CD8-positive, alpha-beta memory T cell (primary cell): Measurements from ENCODE around the gene EXOC5. TPM values are rescaled to one million over a fixed set of nuclear protein-coding genes. Genes with fewer than 3 reads are reported as not detected.

Source experiments
- CTCF ChIA-PET: fragments of 350-600 bp; sonication (Branson Sonifier 250); formaldehyde crosslinking; loops from one replicate; lab custom pipeline; 2021; ENCODE audit warnings: antibody characterized with exemption; lab: Charles Lee
- POLR2A ChIA-PET: fragments of 350-600 bp; sonication (Branson Sonifier 250); formaldehyde crosslinking; loops from one replicate; lab custom pipeline; 2021; ENCODE audit warnings: antibody characterized with exemption; lab: Charles Lee
- DNase-seq, 5 donors: peaks; one replicate each; pipeline versions ENCODE4 v3.0.0 to v3.0.0-alpha.2; 2020 to 2022; ENCODE audit warnings: mixed read lengths in 1 of 5
- H3K27ac ChIP-seq: one replicate; pipeline ENCODE4 v1.7.0; 2013; ENCODE audit warnings: low read depth, mild to moderate bottlenecking, low read length, moderate library complexity
- H3K27me3 ChIP-seq: 2 replicates; pipeline ENCODE4 v1.7.0; 2013; ENCODE audit warnings: low read length, mild to moderate bottlenecking; ENCODE audit not compliant: insufficient read depth, poor library complexity, severe bottlenecking
- H3K36me3 ChIP-seq: 2 replicates; pipeline ENCODE4 v1.7.0; 2013; ENCODE audit warnings: mild to moderate bottlenecking, low read length, moderate library complexity; ENCODE audit not compliant: insufficient read depth
- H3K4me1 ChIP-seq: 2 replicates; pipeline ENCODE4 v1.7.0; 2013; ENCODE audit warnings: mild to moderate bottlenecking, low read length, moderate library complexity; ENCODE audit not compliant: insufficient read depth
- H3K4me3 ChIP-seq: 2 replicates; pipeline ENCODE4 v1.7.0; 2013; ENCODE audit warnings: mild to moderate bottlenecking, low read length
- H3K9me3 ChIP-seq: 2 replicates; pipeline ENCODE4 v1.7.0; 2013; ENCODE audit warnings: mild to moderate bottlenecking, low read length
- H3K27ac Mint-ChIP-seq, 8 donors: one replicate each; pipeline ENCODE4 v1.8.0; 2020 to 2021; ENCODE audit warnings: mixed read lengths in 8 of 8, mild to moderate bottlenecking in 6 of 8, inconsistent platforms in 3 of 8, moderate library complexity in 3 of 8
- H3K27me3 Mint-ChIP-seq, 2 donors: one replicate each; pipeline ENCODE4 v1.8.0; 2020 to 2021; ENCODE audit warnings: mixed read lengths in 2 of 2, mild to moderate bottlenecking in 1 of 2, moderate library complexity in 1 of 2
- H3K36me3 Mint-ChIP-seq, 3 donors: one replicate each; pipeline ENCODE4 v1.8.0; 2020 to 2021; ENCODE audit warnings: mixed read lengths in 3 of 3, inconsistent platforms in 1 of 3, mild to moderate bottlenecking in 1 of 3
- H3K4me1 Mint-ChIP-seq, 3 donors: one replicate each; pipeline ENCODE4 v1.8.0; 2020 to 2021; ENCODE audit warnings: mixed read lengths in 3 of 3, inconsistent platforms in 1 of 3, mild to moderate bottlenecking in 1 of 3
- H3K4me3 Mint-ChIP-seq, 7 donors: one replicate each; pipeline ENCODE4 v1.8.0; 2020 to 2021; ENCODE audit warnings: mixed read lengths in 7 of 7, mild to moderate bottlenecking in 6 of 7, moderate library complexity in 4 of 7, inconsistent platforms in 2 of 7
- H3K9me3 Mint-ChIP-seq, 5 donors: one replicate each; pipeline ENCODE4 v1.8.0; 2020 to 2022; ENCODE audit warnings: mixed read lengths in 5 of 5, mild to moderate bottlenecking in 3 of 5, moderate library complexity in 2 of 5, inconsistent platforms in 1 of 5
- polyA plus RNA-seq: library from polyadenylated mRNA; unstranded; fragments of 300-500 nt; fragmentation: Illumina TruSeq; gene quantifications from one replicate; pipeline ENCODE4 v1.2.3, GENCODE V29; 2021
- total RNA-seq, 2 experiments: library from RNA; stranded (reverse); gene quantifications; one replicate each; pipeline ENCODE4 v1.2.3, GENCODE V29; 2021

EXOC5 gene
- total RNA-seq (10 to 100 TPM; 84.9 to 89.9 TPM), polyA plus RNA-seq (52.8 TPM)

GRCh38 chr14:57268161-57269069 lies at the start of gene EXOC5, which contains the start of gene AP5M1:
TSS of gene EXOC5 (minus strand) at chr14:57268905. CDS start at chr14:57268648, 257 bp downstream.
TSS of gene AP5M1 (plus strand) at chr14:57268971. CDS start at chr14:57269315, 344 bp downstream.
- peak within 1 kb of the TSS; percentile 93 to 99 (median 98) for H3K4me3 Mint-ChIP-seq
- H3K4me1 ChIP-seq, result peaks cover 35% of the 10 kb centered on the region
- DNase-seq, result peak; percentile 88 to 94 (median 93)
- POLR2A ChIA-PET, result interaction anchor here (1.4 to 2.4 kb wide), 4 partner anchors 20 to 1159 kb away, joined by 3 to 23 read pairs (median 8); partner anchors contain the start of genes KIAA0586, NAA30, TIMM9 and TMEM260
- H3K36me3 Mint-ChIP-seq, result peaks cover 0 to 21% (median 0%) of the 10 kb centered on the region in 3 donors
- H3K9me3 Mint-ChIP-seq, result no peaks in the 10 kb centered on the region
- peak within 1 kb of the TSS; percentile 97 to 100 (median 99) for H3K27ac Mint-ChIP-seq
- H3K27me3 Mint-ChIP-seq, result no peaks in the 10 kb centered on the region
- H3K27me3 ChIP-seq, result no peaks in the 10 kb centered on the region
- H3K9me3 ChIP-seq, result no peaks in the 10 kb centered on the region
- peaks cover 66 to 85% (median 83%) of the 10 kb centered on the region in 3 donors for H3K4me1 Mint-ChIP-seq
- CTCF ChIA-PET, result interaction anchor here (1.2 to 1.6 kb wide), 5 partner anchors 14 to 1030 kb away, joined by 3 to 6 read pairs (median 3); partner anchors contain the start of genes ARID4A and NAA30
- H3K27ac ChIP-seq, result peak within 1 kb of the TSS; percentile 97
- peak within 1 kb of the TSS; percentile 91 for H3K4me3 ChIP-seq
- H3K36me3 ChIP-seq, result no peaks in the 10 kb centered on the region

- no peaks in the 10 kb centered on the region for H3K36me3 ChIP-seq
- no peaks in the 10 kb centered on the region for H3K9me3 Mint-ChIP-seq
- H3K27me3 Mint-ChIP-seq, result peaks cover 0 to 18% of the 10 kb centered on the region in 2 donors
- peaks cover 0 to 4% (median 4%) of the 10 kb centered on the region in 3 donors for H3K4me1 Mint-ChIP-seq
- no peaks in the 10 kb centered on the region for H3K36me3 Mint-ChIP-seq
- no peak overlapping the region for H3K4me3 Mint-ChIP-seq
- DNase-seq, result peak; percentile 54 to 75 (median 60)
- no peak overlapping the region for H3K27ac Mint-ChIP-seq
- H3K4me1 ChIP-seq, result no peaks in the 10 kb centered on the region
- H3K9me3 ChIP-seq, result no peaks in the 10 kb centered on the region
- H3K27me3 ChIP-seq, result no peaks in the 10 kb centered on the region
- no peak overlapping the region for H3K4me3 ChIP-seq
- ChIA-PET POLR2A (no interaction called here), CTCF (interaction anchor here (0.7 to 1.3 kb wide), 3 partner anchors 15 to 827 kb away, joined by 3 to 8 read pairs (median 5); no protein-coding TSS in a partner anchor)
- H3K27ac ChIP-seq, result no peak overlapping the region
Measured at GRCh38 chr14:57317248-57317833, 48.6 kb upstream of the EXOC5 start.

GRCh38 chr14:57314396-57315089 lies 45.8 kb upstream of the EXOC5 start:
- no peak for DNase-seq
- H3K4me1 ChIP-seq, result no peaks in the 10 kb centered on the region
- Mint-ChIP-seq H3K4me1 (peaks cover 0 to 4% (median 4%) of the 10 kb centered on the region in 3 donors), H3K27me3 (peaks cover 0 to 17% of the 10 kb centered on the region in 2 donors), H3K4me3 (no peak overlapping the region), H3K9me3 (no peaks in the 10 kb centered on the region), H3K27ac (peak overlapping the region in 1 of 8 donors; percentile 22), H3K36me3 (no peaks in the 10 kb centered on the region)
- H3K27ac ChIP-seq, result no peak overlapping the region
- no peak overlapping the region for H3K4me3 ChIP-seq
- H3K27me3 ChIP-seq, result no peaks in the 10 kb centered on the region
- ChIA-PET POLR2A (no interaction called here), CTCF (interaction anchor here (1.1 to 1.5 kb wide), 2 partner anchors 823 to 825 kb away, joined by 3 to 4 read pairs; no protein-coding TSS in a partner anchor)
- H3K36me3 ChIP-seq, result no peaks in the 10 kb centered on the region
- H3K9me3 ChIP-seq, result no peaks in the 10 kb centered on the region

GRCh38 chr14:57302883-57303282 lies 34.2 kb upstream of the EXOC5 start:
- Histone ChIP-seq H3K4me1 (no peaks in the 10 kb centered on the region), H3K4me3 (no peak overlapping the region), H3K36me3 (no peaks in the 10 kb centered on the region), H3K9me3 (no peaks in the 10 kb centered on the region), H3K27ac (no peak overlapping the region), H3K27me3 (peaks cover 4% of the 10 kb centered on the region)
- Mint-ChIP-seq H3K4me3 (no peak overlapping the region), H3K27me3 (peaks cover 9 to 42% of the 10 kb centered on the region in 2 donors), H3K27ac (no peak overlapping the region), H3K36me3 (no peaks in the 10 kb centered on the region), H3K4me1 (no peaks in the 10 kb centered on the region), H3K9me3 (no peaks in the 10 kb centered on the region)
- CTCF ChIA-PET, result interaction anchor here (1.3 kb wide), 1 partner anchor 14 kb away, joined by 3 read pairs; no protein-coding TSS in a partner anchor
- POLR2A ChIA-PET, result no interaction called here
- DNase-seq, result no peak

- Histone ChIP-seq H3K4me3 (no peak overlapping the region), H3K27me3 (no peaks in the 10 kb centered on the region), H3K27ac (no peak overlapping the region), H3K36me3 (no peaks in the 10 kb centered on the region), H3K4me1 (no peaks in the 10 kb centered on the region), H3K9me3 (no peaks in the 10 kb centered on the region)
- no peaks in the 10 kb centered on the region for H3K4me1 Mint-ChIP-seq
- H3K4me3 Mint-ChIP-seq, result no peak overlapping the region
- H3K9me3 Mint-ChIP-seq, result no peaks in the 10 kb centered on the region
- ChIA-PET CTCF (no interaction called here), POLR2A (no interaction called here)
- H3K27me3 Mint-ChIP-seq, result peaks cover 2 to 9% of the 10 kb centered on the region in 2 donors
- no peaks in the 10 kb centered on the region for H3K36me3 Mint-ChIP-seq
- peak overlapping the region in 1 of 8 donors; percentile 47 for H3K27ac Mint-ChIP-seq
- no peak for DNase-seq
Measured at GRCh38 chr14:57299511-57299910, 30.8 kb upstream of the EXOC5 start.

- H3K4me3 Mint-ChIP-seq, result no peak overlapping the region
- H3K27ac Mint-ChIP-seq, result no peak overlapping the region
- no peaks in the 10 kb centered on the region for H3K27me3 Mint-ChIP-seq
- Histone ChIP-seq H3K36me3 (no peaks in the 10 kb centered on the region), H3K4me1 (no peaks in the 10 kb centered on the region), H3K9me3 (no peaks in the 10 kb centered on the region), H3K27ac (no peak overlapping the region), H3K27me3 (no peaks in the 10 kb centered on the region), H3K4me3 (no peak overlapping the region)
- H3K4me1 Mint-ChIP-seq, result no peaks in the 10 kb centered on the region
- CTCF ChIA-PET, result no interaction called here
- DNase-seq, result no peak
- no peaks in the 10 kb centered on the region for H3K9me3 Mint-ChIP-seq
- POLR2A ChIA-PET, result no interaction called here
- H3K36me3 Mint-ChIP-seq, result peaks cover 0 to 2% (median 0%) of the 10 kb centered on the region in 3 donors
Measured at GRCh38 chr14:57297852-57298251, 29.1 kb upstream of the EXOC5 start.

- H3K27ac Mint-ChIP-seq, result no peak overlapping the region
- H3K9me3 ChIP-seq, result no peaks in the 10 kb centered on the region
- no peak overlapping the region for H3K4me3 Mint-ChIP-seq
- DNase-seq, result no peak
- CTCF ChIA-PET, result no interaction called here
- H3K27me3 Mint-ChIP-seq, result no peaks in the 10 kb centered on the region
- H3K36me3 ChIP-seq, result no peaks in the 10 kb centered on the region
- no peak overlapping the region for H3K27ac ChIP-seq
- no peaks in the 10 kb centered on the region for H3K4me1 ChIP-seq
- H3K9me3 Mint-ChIP-seq, result no peaks in the 10 kb centered on the region
- no peaks in the 10 kb centered on the region for H3K27me3 ChIP-seq
- H3K36me3 Mint-ChIP-seq, result peaks cover 0 to 21% (median 0%) of the 10 kb centered on the region in 3 donors
- no peaks in the 10 kb centered on the region for H3K4me1 Mint-ChIP-seq
- H3K4me3 ChIP-seq, result no peak overlapping the region
- POLR2A ChIA-PET, result no interaction called here
Measured at GRCh38 chr14:57295239-57295638, 26.5 kb upstream of the EXOC5 start.
